HEK293 (cell line): ENCODE measurements around the gene CP.
"Not testable (repeated sequence)": the region's sequence is repeated elsewhere in the genome, so short reads cannot be mapped to it uniquely, and the experiment has no call there.

Source experiments
- CTCF ChIA-PET: fragments of 350-600 bp; formaldehyde crosslinking; extraction: SDS; loops from one replicate; lab custom pipeline; 2021; ENCODE audit warnings: antibody characterized with exemption; lab: Yijun Ruan, JAX
- POLR2A ChIA-PET: fragments of 300-600 bp; formaldehyde crosslinking; extraction: SDS; loops from one replicate; lab custom pipeline; 2020; ENCODE audit warnings: antibody characterized with exemption, inconsistent platforms; lab: Yijun Ruan, JAX
- H3K27ac ChIP-seq: fragments of 200-500 bp; sonication (Bioruptor generic); 2 replicates; pipeline ENCODE4 v1.5.1; 2014; ENCODE audit warnings: low read depth, low read length, control low read depth, inconsistent platforms; ENCODE audit errors: extremely low read depth
- H3K36me3 ChIP-seq, 2 experiments: fragments of 200-500 bp in 1 of 2; sonication (Bioruptor generic) in 1 of 2; 1 replicate in 1 of 2; 2 replicates in 1 of 2; pipeline ENCODE4 v1.5.1; 2014 to 2017; ENCODE audit warnings: inconsistent platforms in 2 of 2, low read length in 2 of 2; ENCODE audit not compliant: control insufficient read depth in 2 of 2, insufficient read depth in 1 of 2
- H3K4me1 ChIP-seq: fragments of 200-500 bp; sonication (Bioruptor generic); 2 replicates; pipeline ENCODE4 v1.5.1; 2014; ENCODE audit warnings: mild to moderate bottlenecking, low read length, inconsistent platforms; ENCODE audit not compliant: control insufficient read depth, insufficient read depth
- H3K4me3 ChIP-seq: 2 replicates; pipeline ENCODE4 v1.5.1; 2011; ENCODE audit warnings: low read depth, mild to moderate bottlenecking, control low read depth, low read length, moderate library complexity
- H3K9me3 ChIP-seq: fragments of 200-500 bp; sonication (Bioruptor generic); 2 replicates; pipeline ENCODE4 v1.5.1; 2014; ENCODE audit warnings: low read depth, low read length, inconsistent platforms; ENCODE audit not compliant: control insufficient read depth, insufficient read depth
- BCL11A ChIP-seq: fragments of 450-650 bp; formaldehyde crosslinking; IDR thresholded peaks from 2 replicates; pipeline ENCODE4 v1.5.1; 2016; ENCODE audit warnings: low read depth, missing biosample characterization, missing genetic modification characterization
- BCL11B ChIP-seq: fragments of 450-650 bp; formaldehyde crosslinking; IDR thresholded peaks from 2 replicates; pipeline ENCODE4 v1.5.1; 2016; ENCODE audit warnings: low read depth, missing biosample characterization, missing genetic modification characterization
- IKZF3 ChIP-seq: fragments of 450-650 bp; IDR thresholded peaks from 2 replicates; pipeline ENCODE4 v1.5.0; 2018; ENCODE audit warnings: missing biosample characterization, mild to moderate bottlenecking, missing genetic modification characterization, moderate library complexity
- SCRT1 ChIP-seq: fragments of 450-650 bp; formaldehyde crosslinking; IDR thresholded peaks from 2 replicates; pipeline ENCODE4 v1.5.1; 2016; ENCODE audit warnings: missing biosample characterization, missing genetic modification characterization, borderline replicate concordance
- SETDB1 ChIP-seq: IDR thresholded peaks from one replicate; pipeline ENCODE4 v1.6.1; 2017; ENCODE audit warnings: mild to moderate bottlenecking, low read length, moderate library complexity, mixed read lengths; ENCODE audit not compliant: insufficient read length
- ZBTB8A ChIP-seq: fragments of 450-650 bp; formaldehyde crosslinking; IDR thresholded peaks from 2 replicates; pipeline ENCODE4 v1.5.1; 2016; ENCODE audit warnings: missing biosample characterization, missing genetic modification characterization
- ZIC2 ChIP-seq: fragments of 450-650 bp; formaldehyde crosslinking; IDR thresholded peaks from 2 replicates; pipeline ENCODE4 v1.5.1; 2016; ENCODE audit warnings: missing biosample characterization, missing genetic modification characterization
- ZNF184 ChIP-seq: fragments of 450-650 bp; IDR thresholded peaks from 2 replicates; pipeline ENCODE4 v1.5.1; 2018; ENCODE audit warnings: missing biosample characterization, mild to moderate bottlenecking, missing genetic modification characterization
- ZNF37A ChIP-seq: fragments of 450-650 bp; IDR thresholded peaks from 2 replicates; pipeline ENCODE4 v1.5.1; 2018; ENCODE audit warnings: missing biosample characterization, missing genetic modification characterization
- ZNF433 ChIP-seq: fragments of 450-650 bp; formaldehyde crosslinking; IDR thresholded peaks from 2 replicates; pipeline ENCODE4 v1.5.1; 2016; ENCODE audit warnings: missing biosample characterization, missing genetic modification characterization, low read depth
- ZNF48 ChIP-seq: fragments of 450-650 bp; formaldehyde crosslinking; IDR thresholded peaks from 2 replicates; pipeline ENCODE4 v1.5.1; 2016; ENCODE audit warnings: missing biosample characterization, missing genetic modification characterization
- ZNF571 ChIP-seq: fragments of 450-650 bp; formaldehyde crosslinking; IDR thresholded peaks from 2 replicates; pipeline ENCODE4 v1.5.0; 2017; ENCODE audit warnings: missing biosample characterization, missing genetic modification characterization
- ZNF623 ChIP-seq: fragments of 450-650 bp; formaldehyde crosslinking; IDR thresholded peaks from 2 replicates; pipeline ENCODE4 v1.5.1; 2016; ENCODE audit warnings: missing biosample characterization, missing genetic modification characterization
- ZXDB ChIP-seq: fragments of 450-650 bp; formaldehyde crosslinking; IDR thresholded peaks from 2 replicates; pipeline ENCODE4 v1.5.1; 2016; ENCODE audit warnings: missing biosample characterization, missing genetic modification characterization
- TF ChIP-seq, protein P1 (sequence below): fragments of 450-650 bp; formaldehyde crosslinking; IDR thresholded peaks from 2 replicates; pipeline ENCODE4 v1.5.1; 2016; ENCODE audit warnings: missing biosample characterization, missing genetic modification characterization
- TF ChIP-seq, protein P2 (sequence below): fragments of 450-650 bp; formaldehyde crosslinking; IDR thresholded peaks from 2 replicates; pipeline ENCODE4 v1.5.1; 2016; ENCODE audit warnings: missing biosample characterization, missing genetic modification characterization, borderline replicate concordance
- TF ChIP-seq, protein P3 (sequence below): fragments of 450-650 bp; formaldehyde crosslinking; IDR thresholded peaks from 2 replicates; pipeline ENCODE4 v1.5.1; 2017; ENCODE audit warnings: missing biosample characterization, missing genetic modification characterization
- TF ChIP-seq, protein P4 (sequence below): sonication (generic); formaldehyde crosslinking; IDR thresholded peaks from 2 replicates; pipeline ENCODE4 v1.8.1; 2022; ENCODE audit warnings: mild to moderate bottlenecking, moderate library complexity, missing genetic modification reagents

The CP gene

DNA sequence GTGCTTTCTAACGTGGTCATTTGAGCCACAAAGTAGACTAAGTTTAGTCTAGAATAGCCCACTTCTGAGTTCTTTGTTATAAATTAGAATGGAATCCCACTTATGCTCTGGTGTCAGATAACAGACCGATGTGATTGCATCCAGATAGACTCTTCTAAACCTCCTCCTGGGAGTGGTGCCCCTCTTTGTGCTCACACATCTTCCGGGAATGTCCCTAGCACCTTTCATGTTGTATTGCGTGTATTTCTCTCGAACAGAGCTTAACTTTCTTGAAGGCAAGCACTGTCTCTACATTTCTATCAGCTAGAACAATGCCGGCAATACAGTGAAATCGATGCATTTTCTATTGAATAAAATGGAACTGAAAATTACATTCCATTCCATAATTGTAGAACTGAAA is 23.0 kb downstream of the CP start:
- ChIA-PET POLR2A (no interaction called here), CTCF (no interaction called here)
- H3K27ac ChIP-seq = no peak overlapping the region
- no peaks in the 10 kb centered on the region for H3K9me3 ChIP-seq
- H3K4me1 ChIP-seq = peaks cover 5% of the 10 kb centered on the region
- TF ChIP-seq SETDB1 = no peak
- TF ChIP-seq, protein P1, sequence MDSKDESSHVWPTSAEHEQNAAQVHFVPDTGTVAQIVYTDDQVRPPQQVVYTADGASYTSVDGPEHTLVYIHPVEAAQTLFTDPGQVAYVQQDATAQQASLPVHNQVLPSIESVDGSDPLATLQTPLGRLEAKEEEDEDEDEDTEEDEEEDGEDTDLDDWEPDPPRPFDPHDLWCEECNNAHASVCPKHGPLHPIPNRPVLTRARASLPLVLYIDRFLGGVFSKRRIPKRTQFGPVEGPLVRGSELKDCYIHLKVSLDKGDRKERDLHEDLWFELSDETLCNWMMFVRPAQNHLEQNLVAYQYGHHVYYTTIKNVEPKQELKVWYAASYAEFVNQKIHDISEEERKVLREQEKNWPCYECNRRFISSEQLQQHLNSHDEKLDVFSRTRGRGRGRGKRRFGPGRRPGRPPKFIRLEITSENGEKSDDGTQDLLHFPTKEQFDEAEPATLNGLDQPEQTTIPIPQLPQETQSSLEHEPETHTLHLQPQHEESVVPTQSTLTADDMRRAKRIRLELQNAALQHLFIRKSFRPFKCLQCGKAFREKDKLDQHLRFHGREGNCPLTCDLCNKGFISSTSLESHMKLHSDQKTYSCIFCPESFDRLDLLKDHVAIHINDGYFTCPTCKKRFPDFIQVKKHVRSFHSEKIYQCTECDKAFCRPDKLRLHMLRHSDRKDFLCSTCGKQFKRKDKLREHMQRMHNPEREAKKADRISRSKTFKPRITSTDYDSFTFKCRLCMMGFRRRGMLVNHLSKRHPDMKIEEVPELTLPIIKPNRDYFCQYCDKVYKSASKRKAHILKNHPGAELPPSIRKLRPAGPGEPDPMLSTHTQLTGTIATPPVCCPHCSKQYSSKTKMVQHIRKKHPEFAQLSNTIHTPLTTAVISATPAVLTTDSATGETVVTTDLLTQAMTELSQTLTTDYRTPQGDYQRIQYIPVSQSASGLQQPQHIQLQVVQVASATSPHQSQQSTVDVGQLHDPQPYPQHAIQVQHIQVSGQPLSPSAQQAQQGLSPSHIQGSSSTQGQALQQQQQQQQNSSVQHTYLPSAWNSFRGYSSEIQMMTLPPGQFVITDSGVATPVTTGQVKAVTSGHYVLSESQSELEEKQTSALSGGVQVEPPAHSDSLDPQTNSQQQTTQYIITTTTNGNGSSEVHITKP = peak; percentile 62
- no peaks in the 10 kb centered on the region for H3K36me3 ChIP-seq
- H3K4me3 ChIP-seq = no peak overlapping the region

DNA sequence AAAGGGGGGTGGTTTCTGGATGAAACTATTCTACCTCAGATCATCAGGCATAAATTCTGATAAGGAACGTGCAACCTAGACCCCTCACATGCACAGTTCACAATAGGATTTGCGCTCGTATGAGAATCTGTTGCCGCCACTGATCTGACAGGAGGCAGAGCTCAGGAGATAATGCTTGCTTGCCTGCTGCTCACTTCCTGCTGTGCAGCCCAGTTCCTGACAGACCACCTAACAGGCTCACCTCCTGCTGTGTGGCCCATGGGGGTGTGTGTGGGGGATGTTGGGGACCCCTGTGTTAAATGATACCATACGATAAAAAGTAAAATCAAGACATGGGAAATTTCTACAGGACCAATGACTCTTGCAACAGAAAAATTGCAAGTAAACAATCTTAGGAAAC is 24.0 kb downstream of the CP start:
- Histone ChIP-seq H3K4me1 (peaks cover 5% of the 10 kb centered on the region), H3K9me3 (no peaks in the 10 kb centered on the region), H3K36me3 (no peaks in the 10 kb centered on the region), H3K27ac (no peak overlapping the region), H3K4me3 (no peak overlapping the region)
- CTCF ChIA-PET = interaction anchor here (0.6 kb wide), 1 partner anchor 39 kb away, joined by 3 read pairs; no protein-coding TSS in a partner anchor
- POLR2A ChIA-PET = no interaction called here
- no peak for TF ChIP-seq ZBTB8A
- TF ChIP-seq ZIC2 (tag by site-specific recombination) = peak; percentile 57
- TF ChIP-seq ZNF37A (tag by site-specific recombination) = no peak
- no peak for TF ChIP-seq ZNF571
- no peak for TF ChIP-seq ZNF623 (tag by site-specific recombination)
- TF ChIP-seq ZNF184 (tag by site-specific recombination) = no peak
- TF ChIP-seq BCL11A (tag by site-specific recombination) = no peak
- no peak for TF ChIP-seq BCL11B (tag by site-specific recombination)

DNA sequence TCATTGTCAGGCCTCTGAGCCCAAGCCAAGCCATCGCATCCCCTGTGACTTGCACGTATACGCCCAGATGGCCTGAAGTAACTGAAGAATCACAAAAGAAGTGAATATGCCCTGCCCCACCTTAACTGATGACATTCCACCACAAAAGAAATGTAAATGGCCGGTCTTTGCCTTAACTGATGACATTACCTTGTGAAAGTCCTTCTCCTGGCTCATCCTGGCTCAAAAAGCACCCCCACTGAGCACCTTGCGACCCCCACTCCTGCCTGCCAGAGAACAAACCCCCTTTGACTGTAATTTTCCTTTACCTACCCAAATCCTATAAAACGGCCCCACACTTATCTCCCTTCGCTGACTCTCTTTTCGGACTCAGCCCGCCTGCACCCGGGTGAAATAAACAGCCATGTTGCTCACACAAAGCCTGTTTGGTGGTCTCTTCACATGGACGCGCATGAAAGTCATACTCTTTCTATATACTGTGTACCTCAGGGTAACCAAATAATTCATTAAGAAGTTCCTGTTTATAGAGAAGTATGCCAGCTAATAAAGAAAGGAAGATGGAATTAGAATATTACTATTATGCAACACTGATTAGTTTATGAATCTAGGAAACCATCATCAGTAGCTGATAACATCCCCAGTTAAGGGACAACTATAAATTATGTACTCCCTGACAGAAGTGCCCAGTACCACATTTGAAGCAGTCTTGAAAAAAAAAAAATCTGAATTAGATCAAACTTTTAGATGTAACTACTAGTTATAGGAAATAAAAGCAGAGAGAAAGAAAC is 24.6 kb downstream of the CP start:
- CTCF ChIA-PET, H3K4me3 ChIP-seq: not testable (repeated sequence)

DNA sequence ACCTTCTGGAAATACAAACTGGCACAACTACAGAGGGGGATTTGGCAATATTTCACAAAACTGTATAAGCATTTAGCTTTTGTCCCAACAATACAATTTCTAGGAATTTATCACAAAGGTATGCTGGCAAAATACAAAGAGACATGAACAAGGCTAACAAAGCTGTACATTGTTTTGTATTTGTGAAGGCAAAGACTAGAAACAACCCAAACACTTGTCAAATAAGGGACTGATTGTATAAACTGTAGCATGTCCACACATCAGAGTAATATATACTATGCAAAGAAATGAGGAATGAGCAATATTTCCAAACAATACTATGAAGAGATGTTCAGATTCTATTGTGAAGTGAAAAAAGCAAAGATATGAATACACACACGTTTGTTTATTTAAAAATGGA is 26.4 kb downstream of the CP start:
- ChIA-PET CTCF (no interaction called here), POLR2A (interaction anchor here (0.7 kb wide), 1 partner anchor 11 kb away, joined by 6 read pairs; no protein-coding TSS in a partner anchor)
- Histone ChIP-seq H3K4me1 (peaks cover 5% of the 10 kb centered on the region), H3K9me3 (no peaks in the 10 kb centered on the region), H3K27ac (no peak overlapping the region), H3K4me3 (no peak overlapping the region), H3K36me3 (no peaks in the 10 kb centered on the region)
- TF ChIP-seq, protein P2, sequence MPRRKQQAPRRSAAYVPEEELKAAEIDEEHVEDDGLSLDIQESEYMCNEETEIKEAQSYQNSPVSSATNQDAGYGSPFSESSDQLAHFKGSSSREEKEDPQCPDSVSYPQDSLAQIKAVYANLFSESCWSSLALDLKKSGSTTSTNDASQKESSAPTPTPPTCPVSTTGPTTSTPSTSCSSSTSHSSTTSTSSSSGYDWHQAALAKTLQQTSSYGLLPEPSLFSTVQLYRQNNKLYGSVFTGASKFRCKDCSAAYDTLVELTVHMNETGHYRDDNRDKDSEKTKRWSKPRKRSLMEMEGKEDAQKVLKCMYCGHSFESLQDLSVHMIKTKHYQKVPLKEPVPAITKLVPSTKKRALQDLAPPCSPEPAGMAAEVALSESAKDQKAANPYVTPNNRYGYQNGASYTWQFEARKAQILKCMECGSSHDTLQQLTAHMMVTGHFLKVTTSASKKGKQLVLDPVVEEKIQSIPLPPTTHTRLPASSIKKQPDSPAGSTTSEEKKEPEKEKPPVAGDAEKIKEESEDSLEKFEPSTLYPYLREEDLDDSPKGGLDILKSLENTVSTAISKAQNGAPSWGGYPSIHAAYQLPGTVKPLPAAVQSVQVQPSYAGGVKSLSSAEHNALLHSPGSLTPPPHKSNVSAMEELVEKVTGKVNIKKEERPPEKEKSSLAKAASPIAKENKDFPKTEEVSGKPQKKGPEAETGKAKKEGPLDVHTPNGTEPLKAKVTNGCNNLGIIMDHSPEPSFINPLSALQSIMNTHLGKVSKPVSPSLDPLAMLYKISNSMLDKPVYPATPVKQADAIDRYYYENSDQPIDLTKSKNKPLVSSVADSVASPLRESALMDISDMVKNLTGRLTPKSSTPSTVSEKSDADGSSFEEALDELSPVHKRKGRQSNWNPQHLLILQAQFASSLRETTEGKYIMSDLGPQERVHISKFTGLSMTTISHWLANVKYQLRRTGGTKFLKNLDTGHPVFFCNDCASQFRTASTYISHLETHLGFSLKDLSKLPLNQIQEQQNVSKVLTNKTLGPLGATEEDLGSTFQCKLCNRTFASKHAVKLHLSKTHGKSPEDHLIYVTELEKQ (tag by site-specific recombination) = no peak
- TF ChIP-seq IKZF3 (tag by site-specific recombination) (no peak), SCRT1 (tag by site-specific recombination) (no peak), ZNF433 (tag by site-specific recombination) (no peak), ZNF48 (tag by site-specific recombination) (no peak), ZXDB (tag by site-specific recombination) (no peak)
- TF ChIP-seq, protein P3, sequence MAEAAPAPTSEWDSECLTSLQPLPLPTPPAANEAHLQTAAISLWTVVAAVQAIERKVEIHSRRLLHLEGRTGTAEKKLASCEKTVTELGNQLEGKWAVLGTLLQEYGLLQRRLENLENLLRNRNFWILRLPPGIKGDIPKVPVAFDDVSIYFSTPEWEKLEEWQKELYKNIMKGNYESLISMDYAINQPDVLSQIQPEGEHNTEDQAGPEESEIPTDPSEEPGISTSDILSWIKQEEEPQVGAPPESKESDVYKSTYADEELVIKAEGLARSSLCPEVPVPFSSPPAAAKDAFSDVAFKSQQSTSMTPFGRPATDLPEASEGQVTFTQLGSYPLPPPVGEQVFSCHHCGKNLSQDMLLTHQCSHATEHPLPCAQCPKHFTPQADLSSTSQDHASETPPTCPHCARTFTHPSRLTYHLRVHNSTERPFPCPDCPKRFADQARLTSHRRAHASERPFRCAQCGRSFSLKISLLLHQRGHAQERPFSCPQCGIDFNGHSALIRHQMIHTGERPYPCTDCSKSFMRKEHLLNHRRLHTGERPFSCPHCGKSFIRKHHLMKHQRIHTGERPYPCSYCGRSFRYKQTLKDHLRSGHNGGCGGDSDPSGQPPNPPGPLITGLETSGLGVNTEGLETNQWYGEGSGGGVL (tag by site-specific recombination) = no peak
- TF ChIP-seq, protein P4, sequence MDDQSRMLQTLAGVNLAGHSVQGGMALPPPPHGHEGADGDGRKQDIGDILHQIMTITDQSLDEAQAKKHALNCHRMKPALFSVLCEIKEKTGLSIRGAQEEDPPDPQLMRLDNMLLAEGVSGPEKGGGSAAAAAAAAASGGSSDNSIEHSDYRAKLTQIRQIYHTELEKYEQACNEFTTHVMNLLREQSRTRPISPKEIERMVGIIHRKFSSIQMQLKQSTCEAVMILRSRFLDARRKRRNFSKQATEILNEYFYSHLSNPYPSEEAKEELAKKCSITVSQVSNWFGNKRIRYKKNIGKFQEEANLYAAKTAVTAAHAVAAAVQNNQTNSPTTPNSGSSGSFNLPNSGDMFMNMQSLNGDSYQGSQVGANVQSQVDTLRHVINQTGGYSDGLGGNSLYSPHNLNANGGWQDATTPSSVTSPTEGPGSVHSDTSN (CRISPR knock-in tag) = no peak

More for the DNA sequence above, 24.6 kb downstream of the CP start:
- H3K27ac ChIP-seq, H3K36me3 ChIP-seq, H3K4me1 ChIP-seq, POLR2A ChIA-PET, H3K9me3 ChIP-seq: not testable (repeated sequence)
